Tibial nerve (tissue), 4 donors: ENCODE data around the gene RAPH1. TPM values are rescaled to one million over a fixed set of nuclear protein-coding genes. Genes with fewer than 3 reads are reported as not detected.

Experiments
- total RNA-seq, 4 donors: library from RNA; depleted of rRNA; stranded (reverse); fragments of >200 nt; gene quantifications; one replicate each; pipeline ENCODE4 v1.1.0, GENCODE V29; 2016

RAPH1 gene
- total RNA-seq, 4 donors from 2014 or later, result 35.4 to 60.0 (median 44.4) TPM

Other genes with a start within 250 kb of the RAPH1 start
- gene ABI2, start 206.9 kb downstream of the RAPH1 start, total RNA-seq, result 10 to 100 TPM; 33.3 to 60.7 (median 42.7) TPM
- gene CD28, start 171.3 kb upstream of the RAPH1 start, total RNA-seq, result 10 to 100 TPM in 1 of 4 donors, under 1 TPM in 3; 0.22 to 13.8 (median 0.60) TPM